GM21360 (cell line): Measurements from ENCODE around the gene TMEM47.

Experiments used
- ATAC-seq: cut with Tn5 transposase; IDR thresholded peaks from one replicate; pipeline ENCODE4 v1.9.1; 2021; ENCODE audit warnings: mild to moderate bottlenecking, moderate library complexity; ENCODE audit not compliant: unreplicated experiment

TMEM47 gene

GRCh38 chrX:34586346-34586911 is 70.7 kb downstream of the TMEM47 start:
- ATAC-seq: no peak

GRCh38 chrX:34585561-34585960 is 71.5 kb downstream of the TMEM47 start:
- ATAC-seq: no peak

GRCh38 chrX:34584781-34585180 is 72.3 kb downstream of the TMEM47 start:
- no peak for ATAC-seq

- ATAC-seq: no peak
These were observed 77.0 kb downstream of the TMEM47 start for GRCh38 chrX:34580069-34580468.

GRCh38 chrX:34578237-34578636 is 78.8 kb downstream of the TMEM47 start:
- ATAC-seq: no peak
